Neural cell (in vitro differentiated cells): ENCODE data around the gene ANKAR. TPM values are rescaled to one million over a fixed set of nuclear protein-coding genes. Genes with fewer than 3 reads are reported as not detected.

ENCODE experiments used
- H2AFZ ChIP-seq: fragments of 200-600, 300-800 bp; sonication (generic), shearing (Covaris generic); 2 replicates; pipeline ENCODE4 v1.6.0; 2014; ENCODE audit warnings: low read depth, mild to moderate bottlenecking, antibody characterized with exemption, low read length, moderate library complexity
- H3F3A ChIP-seq: fragments of 200-600 bp; shearing (Covaris generic); 2 replicates; pipeline ENCODE4 v1.6.1; 2016; ENCODE audit warnings: mild to moderate bottlenecking, moderate library complexity, mixed read lengths, antibody characterized with exemption, low read length; ENCODE audit not compliant: insufficient read depth, poor library complexity, severe bottlenecking
- H3K27ac ChIP-seq: fragments of 200-600, 300-800 bp; sonication (generic), shearing (Covaris generic); 2 replicates; pipeline ENCODE4 v1.5.1; 2014; ENCODE audit warnings: mild to moderate bottlenecking, low read length, moderate library complexity
- H3K27me3 ChIP-seq: fragments of 300-800, 200-600 bp; sonication (generic), shearing (Covaris generic); 2 replicates; pipeline ENCODE4 v1.6.0; 2014; ENCODE audit warnings: mild to moderate bottlenecking, low read depth, low read length, moderate library complexity; ENCODE audit not compliant: insufficient read depth
- H3K36me3 ChIP-seq: fragments of 300-800, 200-600 bp; sonication (generic), shearing (Covaris generic); 2 replicates; pipeline ENCODE4 v1.5.1; 2014; ENCODE audit warnings: mild to moderate bottlenecking, antibody characterized with exemption, low read length, moderate library complexity; ENCODE audit not compliant: insufficient read depth
- H3K4me2 ChIP-seq: fragments of 300-800, 200-600 bp; sonication (generic), shearing (Covaris generic); 2 replicates; pipeline ENCODE4 v1.6.0; 2014; ENCODE audit warnings: mild to moderate bottlenecking, low read length
- H3K4me3 ChIP-seq: fragments of 300-800, 200-600 bp; sonication (generic), shearing (Covaris generic); 2 replicates; pipeline ENCODE4 v1.5.1; 2014; ENCODE audit warnings: mild to moderate bottlenecking, low read length, moderate library complexity
- H3K79me2 ChIP-seq: fragments of 200-600 bp; shearing (Covaris generic); replicated peaks from 2 replicates; pipeline ENCODE4 v1.6.0; 2014; ENCODE audit warnings: mild to moderate bottlenecking, low read length, moderate library complexity; ENCODE audit not compliant: insufficient read depth
- H3K9ac ChIP-seq: fragments of 300-800, 200-600 bp; sonication (generic), shearing (Covaris generic); 2 replicates; pipeline ENCODE4 v1.6.1; 2016; ENCODE audit warnings: mild to moderate bottlenecking, low read length, mixed read lengths
- H3K9me2 ChIP-seq: fragments of 200-600 bp; shearing (Covaris generic); 2 replicates; pipeline ENCODE4 v1.6.1; 2016; ENCODE audit warnings: mild to moderate bottlenecking, low read length, mixed read lengths; ENCODE audit not compliant: insufficient read depth
- H3K9me3 ChIP-seq: fragments of 200-600, 300-800 bp; sonication (generic), shearing (Covaris generic); 2 replicates; pipeline ENCODE4 v1.6.1; 2016; ENCODE audit warnings: mild to moderate bottlenecking, mixed run types, low read length, moderate library complexity, mixed read lengths
- H4K20me1 ChIP-seq: fragments of 200-600 bp; shearing (Covaris generic); 2 replicates; pipeline ENCODE4 v1.6.1; 2016; ENCODE audit warnings: mild to moderate bottlenecking, mixed run types; ENCODE audit not compliant: insufficient read depth
- EP300 ChIP-seq: fragments of 450-650 bp; conservative IDR thresholded peaks from 2 replicates; pipeline ENCODE4 v1.6.1; 2014; ENCODE audit warnings: antibody characterized with exemption, mild to moderate bottlenecking, moderate library complexity; ENCODE audit not compliant: poor library complexity, severe bottlenecking
- EZH2 ChIP-seq: fragments of 200-600, 300-800 bp; shearing (Covaris generic), sonication (generic); IDR thresholded peaks from 2 replicates; pipeline ENCODE4 v1.6.1; 2014; ENCODE audit warnings: antibody characterized with exemption, low read length, borderline replicate concordance, mild to moderate bottlenecking; ENCODE audit not compliant: insufficient read depth, poor library complexity, severe bottlenecking
- MXI1 ChIP-seq: fragments of 450-650 bp; conservative IDR thresholded peaks from 2 replicates; pipeline ENCODE4 v1.6.1; 2014; ENCODE audit warnings: antibody characterized with exemption, mild to moderate bottlenecking; ENCODE audit not compliant: poor library complexity, severe bottlenecking
- POLR2AphosphoS5 ChIP-seq: IDR thresholded peaks from 2 replicates; pipeline ENCODE4 v1.6.1; 2012
- RAD21 ChIP-seq: fragments of 450-650 bp; conservative IDR thresholded peaks from 2 replicates; pipeline ENCODE4 v1.6.1; 2014; ENCODE audit warnings: antibody characterized with exemption, mild to moderate bottlenecking, moderate library complexity
- SMC3 ChIP-seq: fragments of 450-650 bp; conservative IDR thresholded peaks from 2 replicates; pipeline ENCODE4 v1.6.1; 2014; ENCODE audit warnings: antibody characterized with exemption, mild to moderate bottlenecking, moderate library complexity; ENCODE audit not compliant: poor library complexity
- TAF1 ChIP-seq: IDR thresholded peaks from 2 replicates; pipeline ENCODE4 v1.6.1; 2012; ENCODE audit warnings: low read depth
- polyA plus RNA-seq: library from polyadenylated mRNA; depleted of rRNA; stranded (reverse); fragments of >200 nt; gene quantifications from 2 replicates; pipeline ENCODE4 v1.2.3, GENCODE V29; 2014
- TF ChIP-seq, protein P1 (sequence below): IDR thresholded peaks from 2 replicates; pipeline ENCODE4 v1.6.1; 2012; ENCODE audit warnings: borderline replicate concordance
- TF ChIP-seq, protein P2 (sequence below): fragments of 450-650 bp; IDR thresholded peaks from 2 replicates; pipeline ENCODE4 v1.5.1; 2014; ENCODE audit warnings: antibody characterized with exemption, mild to moderate bottlenecking, moderate library complexity; ENCODE audit not compliant: poor library complexity, severe bottlenecking

The ANKAR gene
- polyA plus RNA-seq, 1 donor from 2014 or later = 7.4 TPM

- no peaks in the 10 kb centered on the region for H4K20me1 ChIP-seq
- H3K9me2 ChIP-seq = no peaks in the 10 kb centered on the region
- peak within 1 kb of the TSS; percentile 93 for H2AFZ ChIP-seq
- H3K79me2 ChIP-seq = peaks cover 19% of the 10 kb centered on the region
- H3K4me3 ChIP-seq = peak within 1 kb of the TSS; percentile 84
- H3K9me3 ChIP-seq = no peaks in the 10 kb centered on the region
- peak; percentile 95 for TF ChIP-seq POLR2AphosphoS5
- peak; percentile 98 for TF ChIP-seq RAD21
- TF ChIP-seq, protein P1, sequence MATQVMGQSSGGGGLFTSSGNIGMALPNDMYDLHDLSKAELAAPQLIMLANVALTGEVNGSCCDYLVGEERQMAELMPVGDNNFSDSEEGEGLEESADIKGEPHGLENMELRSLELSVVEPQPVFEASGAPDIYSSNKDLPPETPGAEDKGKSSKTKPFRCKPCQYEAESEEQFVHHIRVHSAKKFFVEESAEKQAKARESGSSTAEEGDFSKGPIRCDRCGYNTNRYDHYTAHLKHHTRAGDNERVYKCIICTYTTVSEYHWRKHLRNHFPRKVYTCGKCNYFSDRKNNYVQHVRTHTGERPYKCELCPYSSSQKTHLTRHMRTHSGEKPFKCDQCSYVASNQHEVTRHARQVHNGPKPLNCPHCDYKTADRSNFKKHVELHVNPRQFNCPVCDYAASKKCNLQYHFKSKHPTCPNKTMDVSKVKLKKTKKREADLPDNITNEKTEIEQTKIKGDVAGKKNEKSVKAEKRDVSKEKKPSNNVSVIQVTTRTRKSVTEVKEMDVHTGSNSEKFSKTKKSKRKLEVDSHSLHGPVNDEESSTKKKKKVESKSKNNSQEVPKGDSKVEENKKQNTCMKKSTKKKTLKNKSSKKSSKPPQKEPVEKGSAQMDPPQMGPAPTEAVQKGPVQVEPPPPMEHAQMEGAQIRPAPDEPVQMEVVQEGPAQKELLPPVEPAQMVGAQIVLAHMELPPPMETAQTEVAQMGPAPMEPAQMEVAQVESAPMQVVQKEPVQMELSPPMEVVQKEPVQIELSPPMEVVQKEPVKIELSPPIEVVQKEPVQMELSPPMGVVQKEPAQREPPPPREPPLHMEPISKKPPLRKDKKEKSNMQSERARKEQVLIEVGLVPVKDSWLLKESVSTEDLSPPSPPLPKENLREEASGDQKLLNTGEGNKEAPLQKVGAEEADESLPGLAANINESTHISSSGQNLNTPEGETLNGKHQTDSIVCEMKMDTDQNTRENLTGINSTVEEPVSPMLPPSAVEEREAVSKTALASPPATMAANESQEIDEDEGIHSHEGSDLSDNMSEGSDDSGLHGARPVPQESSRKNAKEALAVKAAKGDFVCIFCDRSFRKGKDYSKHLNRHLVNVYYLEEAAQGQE = peak; percentile 67
- TF ChIP-seq MXI1 = peak; percentile 96
- TF ChIP-seq, protein P2, sequence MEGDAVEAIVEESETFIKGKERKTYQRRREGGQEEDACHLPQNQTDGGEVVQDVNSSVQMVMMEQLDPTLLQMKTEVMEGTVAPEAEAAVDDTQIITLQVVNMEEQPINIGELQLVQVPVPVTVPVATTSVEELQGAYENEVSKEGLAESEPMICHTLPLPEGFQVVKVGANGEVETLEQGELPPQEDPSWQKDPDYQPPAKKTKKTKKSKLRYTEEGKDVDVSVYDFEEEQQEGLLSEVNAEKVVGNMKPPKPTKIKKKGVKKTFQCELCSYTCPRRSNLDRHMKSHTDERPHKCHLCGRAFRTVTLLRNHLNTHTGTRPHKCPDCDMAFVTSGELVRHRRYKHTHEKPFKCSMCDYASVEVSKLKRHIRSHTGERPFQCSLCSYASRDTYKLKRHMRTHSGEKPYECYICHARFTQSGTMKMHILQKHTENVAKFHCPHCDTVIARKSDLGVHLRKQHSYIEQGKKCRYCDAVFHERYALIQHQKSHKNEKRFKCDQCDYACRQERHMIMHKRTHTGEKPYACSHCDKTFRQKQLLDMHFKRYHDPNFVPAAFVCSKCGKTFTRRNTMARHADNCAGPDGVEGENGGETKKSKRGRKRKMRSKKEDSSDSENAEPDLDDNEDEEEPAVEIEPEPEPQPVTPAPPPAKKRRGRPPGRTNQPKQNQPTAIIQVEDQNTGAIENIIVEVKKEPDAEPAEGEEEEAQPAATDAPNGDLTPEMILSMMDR = peak; percentile 100
- TF ChIP-seq EP300 = no peak
- TF ChIP-seq SMC3 = peak; percentile 98
- TF ChIP-seq TAF1 = peak; percentile 89
- no peak for TF ChIP-seq EZH2
- H3K4me2 ChIP-seq = peak within 1 kb of the TSS; percentile 99
- H3K36me3 ChIP-seq = no peaks in the 10 kb centered on the region
- H3K27me3 ChIP-seq = no peaks in the 10 kb centered on the region
- H3K27ac ChIP-seq = peak within 1 kb of the TSS; percentile 45
- H3K9ac ChIP-seq = peak within 1 kb of the TSS; percentile 86
- H3F3A ChIP-seq = no peaks in the 10 kb centered on the region
Measured at GRCh38 chr2:189661148-189661956, 13.1 kb upstream of the ANKAR start, which contains the start of gene ASNSD1. Gene ASNSD1 (plus strand): TSS chr2:189661459. CDS start chr2:189666133, 4,674 bp downstream.

DNA sequence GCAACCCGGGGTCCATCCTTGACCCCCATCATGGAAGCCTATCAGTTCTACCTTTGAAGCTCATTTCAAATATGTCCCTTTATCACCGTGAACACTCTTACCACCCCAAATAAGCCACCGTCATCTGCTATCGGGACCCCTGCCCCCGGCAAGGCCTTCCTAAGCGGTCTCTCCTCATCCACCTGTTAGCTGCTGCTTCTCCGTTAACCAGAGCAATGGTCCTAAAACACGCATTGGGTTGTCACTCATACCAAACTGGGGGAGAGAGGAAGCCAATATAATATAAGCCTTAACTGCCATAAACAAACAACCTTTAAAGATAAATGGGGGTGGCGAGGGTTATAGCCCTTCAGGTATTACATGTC is 12.5 kb upstream of the ANKAR start:
- Histone ChIP-seq H3K27me3 (no peaks in the 10 kb centered on the region), H2AFZ (peak overlapping the region; percentile 93), H3F3A (no peaks in the 10 kb centered on the region), H3K9me3 (no peaks in the 10 kb centered on the region), H3K4me2 (peak overlapping the region; percentile 99), H4K20me1 (no peaks in the 10 kb centered on the region), H3K79me2 (peaks cover 19% of the 10 kb centered on the region), H3K4me3 (peak overlapping the region; percentile 84), H3K27ac (no peak overlapping the region), H3K9ac (peak overlapping the region; percentile 86), H3K9me2 (no peaks in the 10 kb centered on the region), H3K36me3 (no peaks in the 10 kb centered on the region)
- no peak for TF ChIP-seq POLR2AphosphoS5
- no peak for TF ChIP-seq MXI1
- no peak for TF ChIP-seq RAD21
- no peak for TF ChIP-seq EZH2
- TF ChIP-seq, protein P2 = no peak
- TF ChIP-seq, protein P1 = no peak
- TF ChIP-seq EP300 = no peak
- TF ChIP-seq SMC3 = no peak
- TF ChIP-seq TAF1 = no peak
